Measurements from ENCODE around the gene MNAT1. TPM values are rescaled to one million over a fixed set of nuclear protein-coding genes. Genes with fewer than 3 reads are reported as not detected.
"Not testable (repeated sequence)": the region's sequence is repeated elsewhere in the genome, so short reads cannot be mapped to it uniquely, and the experiment has no call there.

The MNAT1 gene
- total RNA-seq, 2 experiments from 2014 or later, result 36.2 to 40.3 TPM

- peaks cover 13% of the 10 kb centered on the region for H3K36me3 Mint-ChIP-seq (ENCODE audit: low read depth)
- peaks cover 7% of the 10 kb centered on the region for H3K4me1 Mint-ChIP-seq
- ATAC-seq, result no peak
- no peak overlapping the region for H3K4me3 Mint-ChIP-seq
- intact Hi-C loops (cut with DNase I, micrococcal nuclease), result no loop called here
- POLR2A ChIA-PET, result no interaction called here
- no peak overlapping the region for H3K27ac Mint-ChIP-seq
- H3K27me3 Mint-ChIP-seq, result no peaks in the 10 kb centered on the region
- CTCF ChIA-PET, result interaction anchor here (0.7 kb wide), 1 partner anchor 14 kb away, joined by 3 read pairs; no protein-coding TSS in a partner anchor
- no peak for DNase-seq
- no peaks in the 10 kb centered on the region for H3K9me3 Mint-ChIP-seq (ENCODE audit: low read depth)
These were observed 72.7 kb downstream of the MNAT1 start for GRCh38 chr14:60807247-60807646.

GRCh38 chr14:60807971-60808370, 73.4 kb downstream of the MNAT1 start:
- no peaks in the 10 kb centered on the region for H3K27me3 Mint-ChIP-seq
- POLR2A ChIA-PET, result no interaction called here
- H3K4me3 Mint-ChIP-seq, result no peak overlapping the region
- CTCF ChIA-PET, result interaction anchor here (0.7 kb wide), 1 partner anchor 13 kb away, joined by 3 read pairs; no protein-coding TSS in a partner anchor
- H3K36me3 Mint-ChIP-seq (ENCODE audit: low read depth), result peaks cover 16% of the 10 kb centered on the region
- H3K9me3 Mint-ChIP-seq (ENCODE audit: low read depth), result no peaks in the 10 kb centered on the region
- peaks cover 7% of the 10 kb centered on the region for H3K4me1 Mint-ChIP-seq
- intact Hi-C loops (cut with DNase I, micrococcal nuclease), result no loop called here
- ATAC-seq, result no peak
- no peak for DNase-seq
- H3K27ac Mint-ChIP-seq, result no peak overlapping the region

GRCh38 chr14:60812987-60813386, 78.4 kb downstream of the MNAT1 start:
- POLR2A ChIA-PET, result no interaction called here
- ATAC-seq (no peak), DNase-seq (no peak)
- Mint-ChIP-seq H3K9me3 (ENCODE audit: low read depth) (no peaks in the 10 kb centered on the region), H3K27ac (no peak overlapping the region), H3K27me3 (no peaks in the 10 kb centered on the region), H3K36me3 (ENCODE audit: low read depth) (peaks cover 20% of the 10 kb centered on the region), H3K4me1 (peaks cover 2% of the 10 kb centered on the region), H3K4me3 (no peak overlapping the region)
- CTCF ChIA-PET, result no interaction called here
- intact Hi-C loops (cut with DNase I, micrococcal nuclease), result no loop called here

- Mint-ChIP-seq H3K9me3 (ENCODE audit: low read depth) (no peaks in the 10 kb centered on the region), H3K27me3 (no peaks in the 10 kb centered on the region), H3K36me3 (ENCODE audit: low read depth) (peaks cover 20% of the 10 kb centered on the region), H3K4me1 (peaks cover 2% of the 10 kb centered on the region), H3K27ac (no peak overlapping the region), H3K4me3 (no peak overlapping the region)
- DNase-seq, result no peak
- ChIA-PET POLR2A (no interaction called here), CTCF (no interaction called here)
- no peak for ATAC-seq
- intact Hi-C loops (cut with DNase I, micrococcal nuclease), result no loop called here
These were observed 80.8 kb downstream of the MNAT1 start for GRCh38 chr14:60815371-60815770.

GRCh38 chr14:60817113-60817512, 82.6 kb downstream of the MNAT1 start:
- H3K27ac Mint-ChIP-seq, result no peak overlapping the region
- no peaks in the 10 kb centered on the region for H3K9me3 Mint-ChIP-seq (ENCODE audit: low read depth)
- H3K27me3 Mint-ChIP-seq, result no peaks in the 10 kb centered on the region
- no peak for ATAC-seq
- ChIA-PET CTCF (interaction anchor here (0.7 kb wide), 1 partner anchor 10 kb away, joined by 3 read pairs; no protein-coding TSS in a partner anchor), POLR2A (no interaction called here)
- no peak overlapping the region for H3K4me3 Mint-ChIP-seq
- no peak for DNase-seq
- H3K36me3 Mint-ChIP-seq (ENCODE audit: low read depth), result peaks cover 15% of the 10 kb centered on the region
- intact Hi-C loops (cut with DNase I, micrococcal nuclease), result no loop called here
- peaks cover 2% of the 10 kb centered on the region for H3K4me1 Mint-ChIP-seq

GRCh38 chr14:60819575-60819974, 85.0 kb downstream of the MNAT1 start:
- ATAC-seq, result no peak
- no peak overlapping the region for H3K4me3 Mint-ChIP-seq
- intact Hi-C loops (cut with DNase I, micrococcal nuclease), result no loop called here
- no peak overlapping the region for H3K27ac Mint-ChIP-seq
- H3K9me3 Mint-ChIP-seq (ENCODE audit: low read depth), result no peaks in the 10 kb centered on the region
- DNase-seq, result no peak
- peaks cover 3% of the 10 kb centered on the region for H3K36me3 Mint-ChIP-seq (ENCODE audit: low read depth)
- H3K4me1 Mint-ChIP-seq, result peaks cover 2% of the 10 kb centered on the region
- CTCF ChIA-PET, result no interaction called here
- POLR2A ChIA-PET, result no interaction called here
- no peaks in the 10 kb centered on the region for H3K27me3 Mint-ChIP-seq

- no peaks in the 10 kb centered on the region for H3K4me1 Mint-ChIP-seq
- intact Hi-C loops (cut with DNase I, micrococcal nuclease), result no loop called here
- ATAC-seq (no peak), DNase-seq (no peak)
- H3K27me3 Mint-ChIP-seq, result no peaks in the 10 kb centered on the region
- CTCF ChIA-PET, result no interaction called here
- POLR2A ChIA-PET, result no interaction called here
- no peak overlapping the region for H3K27ac Mint-ChIP-seq
- H3K9me3 Mint-ChIP-seq (ENCODE audit: low read depth), result peaks cover 19% of the 10 kb centered on the region
- H3K4me3 Mint-ChIP-seq, result no peak overlapping the region
- H3K36me3 Mint-ChIP-seq (ENCODE audit: low read depth), result peaks cover 44% of the 10 kb centered on the region
These were observed 104.0 kb downstream of the MNAT1 start for GRCh38 chr14:60838601-60839000.

GRCh38 chr14:60839057-60839456, 104.5 kb downstream of the MNAT1 start:
- H3K9me3 Mint-ChIP-seq (ENCODE audit: low read depth), result peaks cover 17% of the 10 kb centered on the region

GRCh38 chr14:60839657-60840056, 105.1 kb downstream of the MNAT1 start:
- intact Hi-C loops (cut with DNase I, micrococcal nuclease), result no loop called here
- no peaks in the 10 kb centered on the region for H3K4me1 Mint-ChIP-seq
- no peak overlapping the region for H3K4me3 Mint-ChIP-seq
- DNase-seq, result no peak
- peaks cover 13% of the 10 kb centered on the region for H3K9me3 Mint-ChIP-seq (ENCODE audit: low read depth)
- H3K36me3 Mint-ChIP-seq (ENCODE audit: low read depth), result peaks cover 41% of the 10 kb centered on the region
- POLR2A ChIA-PET, result no interaction called here
- no peak for ATAC-seq
- CTCF ChIA-PET, result no interaction called here
- no peaks in the 10 kb centered on the region for H3K27me3 Mint-ChIP-seq
- no peak overlapping the region for H3K27ac Mint-ChIP-seq

More at GRCh38 chr14:60839057-60839456, 104.5 kb downstream of the MNAT1 start:
- CTCF ChIA-PET, result no interaction called here
- H3K4me1 Mint-ChIP-seq, result no peaks in the 10 kb centered on the region
- no peaks in the 10 kb centered on the region for H3K27me3 Mint-ChIP-seq
- peaks cover 40% of the 10 kb centered on the region for H3K36me3 Mint-ChIP-seq (ENCODE audit: low read depth)
- no peak overlapping the region for H3K4me3 Mint-ChIP-seq
- no peak overlapping the region for H3K27ac Mint-ChIP-seq
- intact Hi-C loops (cut with DNase I, micrococcal nuclease), result no loop called here
- ATAC-seq, result no peak
- no peak for DNase-seq
- POLR2A ChIA-PET, result no interaction called here

- no peak overlapping the region for H3K4me3 Mint-ChIP-seq
- H3K27me3 Mint-ChIP-seq, result no peaks in the 10 kb centered on the region
- ChIA-PET CTCF (interaction anchor here (0.6 kb wide), 1 partner anchor 102 kb away, joined by 3 read pairs; no protein-coding TSS in a partner anchor), POLR2A (no interaction called here)
- intact Hi-C loops (cut with DNase I, micrococcal nuclease), result no loop called here
- H3K27ac Mint-ChIP-seq, result no peak overlapping the region
- peaks cover 10% of the 10 kb centered on the region for H3K9me3 Mint-ChIP-seq (ENCODE audit: low read depth)
- H3K36me3 Mint-ChIP-seq (ENCODE audit: low read depth), result peaks cover 37% of the 10 kb centered on the region
- DNase-seq (no peak), ATAC-seq (no peak)
- H3K4me1 Mint-ChIP-seq, result no peaks in the 10 kb centered on the region
These were observed 105.8 kb downstream of the MNAT1 start for GRCh38 chr14:60840313-60840712.

- DNase-seq (no peak), ATAC-seq (no peak)
- peaks cover 3% of the 10 kb centered on the region for H3K9me3 Mint-ChIP-seq (ENCODE audit: low read depth)
These were observed 111.0 kb downstream of the MNAT1 start for GRCh38 chr14:60845523-60845922.

GRCh38 chr14:60848066-60848465, 113.5 kb downstream of the MNAT1 start:
- ATAC-seq (no peak), DNase-seq (no peak)
- Mint-ChIP-seq H3K9me3 (ENCODE audit: low read depth) (peaks cover 13% of the 10 kb centered on the region), H3K27me3 (no peaks in the 10 kb centered on the region), H3K36me3 (ENCODE audit: low read depth) (peaks cover 62% of the 10 kb centered on the region), H3K27ac (no peak overlapping the region), H3K4me1 (no peaks in the 10 kb centered on the region), H3K4me3 (no peak overlapping the region)
- POLR2A ChIA-PET, result no interaction called here
- intact Hi-C loops (cut with DNase I, micrococcal nuclease), result no loop called here
- CTCF ChIA-PET, result no interaction called here

More at GRCh38 chr14:60845523-60845922, 111.0 kb downstream of the MNAT1 start:
- Mint-ChIP-seq H3K4me3 (no peak overlapping the region), H3K27me3 (no peaks in the 10 kb centered on the region), H3K27ac (no peak overlapping the region), H3K36me3 (ENCODE audit: low read depth) (peaks cover 43% of the 10 kb centered on the region), H3K4me1 (no peaks in the 10 kb centered on the region)
- intact Hi-C loops (cut with DNase I, micrococcal nuclease), result no loop called here
- ChIA-PET POLR2A (no interaction called here), CTCF (no interaction called here)

- DNase-seq; intact Hi-C loops (cut with DNase I, micrococcal nuclease); POLR2A ChIA-PET; ATAC-seq; H3K27me3 Mint-ChIP-seq; H3K27ac Mint-ChIP-seq; H3K4me1 Mint-ChIP-seq; H3K4me3 Mint-ChIP-seq; CTCF ChIA-PET: not testable (repeated sequence)
- Mint-ChIP-seq H3K36me3 (ENCODE audit: low read depth) (peaks cover 72% of the 10 kb centered on the region), H3K9me3 (ENCODE audit: low read depth) (peaks cover 14% of the 10 kb centered on the region)
These were observed 117.1 kb downstream of the MNAT1 start for GRCh38 chr14:60851692-60852091.

All from activated CD4-positive, alpha-beta T cell treated with anti-CD3 and anti-CD28 coated beads for 36 hours (primary cell).